Measurements from ENCODE around the gene SLC4A7.
A peak's percentile ranks its signal among the peaks of the same experiment; 100 is the strongest.
"Not testable (repeated sequence)": the region's sequence is repeated elsewhere in the genome, so short reads cannot be mapped to it uniquely, and the experiment has no call there.

Gene SLC4A7

GRCh38 chr3:27415202-27415601, 69.0 kb downstream of the SLC4A7 start:
- no peak for FAIRE-seq
- no peak for DNase-seq (ENCODE audit: insufficient read length, low spot score)
- no peak for TF ChIP-seq CTCF (IDR thresholded peaks at IDR 0.05; ENCODE audit: insufficient read depth, missing control alignments)

GRCh38 chr3:27392950-27393679, 91.1 kb downstream of the SLC4A7 start:
- FAIRE-seq (no peak), DNase-seq (ENCODE audit: insufficient read length, low spot score) (no peak)
- no peak for TF ChIP-seq CTCF (IDR thresholded peaks at IDR 0.05; ENCODE audit: insufficient read depth, missing control alignments)

- not testable (repeated sequence) for FAIRE-seq; DNase-seq (ENCODE audit: insufficient read length, low spot score)
Observed at GRCh38 chr3:27392414-27392813, 91.8 kb downstream of the SLC4A7 start.

- no peak for FAIRE-seq
- no peak for TF ChIP-seq CTCF (IDR thresholded peaks at IDR 0.05; ENCODE audit: insufficient read depth, missing control alignments)
- no peak for DNase-seq (ENCODE audit: insufficient read length, low spot score)
Observed at GRCh38 chr3:27391796-27392195, 92.4 kb downstream of the SLC4A7 start.

GRCh38 chr3:27387625-27388024, 96.6 kb downstream of the SLC4A7 start:
- FAIRE-seq, result no peak
- no peak for TF ChIP-seq CTCF (IDR thresholded peaks at IDR 0.05; ENCODE audit: insufficient read depth, missing control alignments)
- DNase-seq (ENCODE audit: insufficient read length, low spot score), result no peak

- TF ChIP-seq CTCF (IDR thresholded peaks at IDR 0.05; ENCODE audit: insufficient read depth, missing control alignments), result no peak
- peak; percentile 38 for FAIRE-seq
- DNase-seq (ENCODE audit: insufficient read length, low spot score), result no peak
Observed at GRCh38 chr3:27385504-27385903, 98.7 kb downstream of the SLC4A7 start.

- no peak for TF ChIP-seq CTCF (IDR thresholded peaks at IDR 0.05; ENCODE audit: insufficient read depth, missing control alignments)
- no peak for FAIRE-seq
Observed at GRCh38 chr3:27384191-27384590, 100.0 kb downstream of the SLC4A7 start.

More at GRCh38 chr3:27384191-27384590, 100.0 kb downstream of the SLC4A7 start:
- DNase-seq (ENCODE audit: insufficient read length, low spot score), result no peak

Data from D721Med (cell line).